Measurements from ENCODE around the gene LCN9. TPM values are rescaled to one million over a fixed set of nuclear protein-coding genes. Genes with fewer than 3 reads are reported as not detected.

Gene LCN9
- total and polyA plus RNA-seq, 12 donors, result not detected

DNA sequence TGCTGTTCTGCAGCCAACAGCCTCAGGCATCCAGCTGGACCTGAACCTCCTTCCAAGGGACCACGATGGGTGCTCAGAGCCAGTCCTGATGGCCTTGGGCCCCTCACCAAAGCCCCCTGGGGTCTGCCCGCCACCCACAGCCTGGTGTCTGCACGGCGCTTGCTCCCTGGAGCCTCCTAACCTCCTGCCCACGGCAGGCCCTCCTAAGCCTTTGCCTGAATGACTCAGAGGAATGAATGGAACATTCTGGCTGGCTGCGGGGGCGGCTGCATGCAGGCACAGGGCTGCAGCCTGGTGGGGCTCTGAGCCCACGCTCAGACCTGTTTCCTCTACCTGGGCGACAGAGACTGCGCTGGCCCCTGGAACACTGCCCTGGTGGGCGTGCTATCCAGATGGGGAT, 29.3 kb downstream of the LCN9 start:
- Histone ChIP-seq H3K27me3 (no peaks in the 10 kb centered on the region), H3K36me3 (replicated peaks in 1 of 2) (no peaks in the 10 kb centered on the region), H3K9me3 (replicated peaks in 1 of 3) (no peaks in the 10 kb centered on the region), H3K27ac (no peak overlapping the region), H3K4me3 (no peak overlapping the region), H3K4me1 (replicated peaks in 1 of 2) (no peaks in the 10 kb centered on the region)
- TF ChIP-seq POLR2A (IDR thresholded peaks at IDR 0.05) (no peak), CTCF (IDR thresholded peaks at IDR 0.05) (no peak)
- WGBS, 4 donors, result 69 to 78% (median 78%) methylated on average over 5 to 11 of the region's 11 CpGs; no CpG with 5 or more reads in 1 of the 4 donors
- intact Hi-C loops (cut with DNase I), result no loop called here
- DNase-seq, result no peak

DNA sequence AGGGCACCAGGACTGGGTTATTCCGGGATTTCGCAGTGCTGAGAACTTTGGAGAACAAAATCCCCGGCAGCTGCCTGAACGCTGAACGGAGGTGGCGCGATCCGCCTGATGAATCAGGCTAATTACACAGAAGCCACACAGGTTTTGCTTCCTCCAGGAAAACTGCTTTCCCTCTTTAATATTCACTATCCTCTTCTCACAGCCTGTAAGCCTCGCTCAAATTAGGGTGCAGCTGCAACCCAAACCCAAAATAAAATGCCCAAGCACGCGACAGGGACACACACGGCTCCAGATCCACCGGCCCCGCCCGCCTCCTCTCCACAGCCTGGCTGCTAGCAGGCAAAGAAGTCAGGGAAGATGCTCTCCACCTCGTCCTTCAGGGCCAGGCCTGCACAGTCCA, 30.2 kb downstream of the LCN9 start:
- Histone ChIP-seq H3K4me1 (replicated peaks in 1 of 2) (no peaks in the 10 kb centered on the region), H3K27me3 (no peaks in the 10 kb centered on the region), H3K4me3 (no peak overlapping the region), H3K36me3 (replicated peaks in 1 of 2) (no peaks in the 10 kb centered on the region), H3K9me3 (replicated peaks in 1 of 3) (no peaks in the 10 kb centered on the region), H3K27ac (no peak overlapping the region)
- DNase-seq, result no peak
- no peak for TF ChIP-seq CTCF (IDR thresholded peaks at IDR 0.05)
- TF ChIP-seq POLR2A (IDR thresholded peaks at IDR 0.05), result no peak
- 76 to 90% (median 79%) methylated on average over 11 to 16 of the region's 16 CpGs for WGBS, 4 donors
- intact Hi-C loops (cut with DNase I), result no loop called here

GRCh38 chr9:135693771-135694170, 30.7 kb downstream of the LCN9 start:
- no peaks in the 10 kb centered on the region for H3K4me1 ChIP-seq (replicated peaks in 1 of 2)
- WGBS, 4 donors, result 73 to 88% (median 83%) methylated on average over 4 to 11 of the region's 11 CpGs
- DNase-seq, result no peak
- TF ChIP-seq CTCF (IDR thresholded peaks at IDR 0.05) (no peak), POLR2A (IDR thresholded peaks at IDR 0.05) (no peak)
- no peaks in the 10 kb centered on the region for H3K36me3 ChIP-seq (replicated peaks in 1 of 2)
- H3K9me3 ChIP-seq (replicated peaks in 1 of 3), result no peaks in the 10 kb centered on the region
- no peak overlapping the region for H3K4me3 ChIP-seq
- intact Hi-C loops (cut with DNase I), result no loop called here
- no peak overlapping the region for H3K27ac ChIP-seq
- H3K27me3 ChIP-seq, result no peaks in the 10 kb centered on the region

DNA sequence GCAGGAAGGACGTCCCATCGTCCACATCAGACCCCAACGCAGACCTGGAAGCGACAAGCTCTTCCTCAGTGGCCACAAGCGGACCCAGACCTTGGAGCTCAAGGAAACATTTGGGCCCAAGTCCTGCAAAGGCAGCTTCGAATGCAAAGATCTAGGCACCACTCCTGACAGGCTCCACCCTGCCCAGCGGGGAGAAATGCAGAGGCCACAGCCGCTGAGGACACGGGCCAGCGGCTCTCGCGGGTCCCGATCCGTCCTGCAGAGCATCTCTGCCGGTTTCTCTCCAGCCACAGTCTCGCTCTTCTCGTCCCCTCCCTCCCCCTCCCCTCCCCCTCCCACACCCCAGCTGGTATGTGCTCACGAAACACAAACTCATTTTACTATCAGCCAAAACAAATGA, 31.3 kb downstream of the LCN9 start:
- intact Hi-C loops (cut with DNase I), result no loop called here
- WGBS, 4 donors, result 53 to 79% (median 61%) methylated on average over 13 to 18 of the region's 18 CpGs
- Histone ChIP-seq H3K36me3 (replicated peaks in 1 of 2) (no peaks in the 10 kb centered on the region), H3K4me3 (no peak overlapping the region), H3K27ac (no peak overlapping the region), H3K9me3 (replicated peaks in 1 of 3) (no peaks in the 10 kb centered on the region), H3K4me1 (replicated peaks in 1 of 2) (no peaks in the 10 kb centered on the region), H3K27me3 (no peaks in the 10 kb centered on the region)
- no peak for DNase-seq
- no peak for TF ChIP-seq POLR2A (IDR thresholded peaks at IDR 0.05)
- TF ChIP-seq CTCF (IDR thresholded peaks at IDR 0.05), result no peak

Measured in adrenal gland (tissue), 12 donors.